Medulla oblongata (tissue), 1 donor: Measurements from ENCODE around the gene BCAS3.
"Not testable (repeated sequence)": the region's sequence is repeated elsewhere in the genome, so short reads cannot be mapped to it uniquely, and the experiment has no call there.

ENCODE experiments used
- DNase-seq: peaks from one replicate; pipeline ENCODE4 v3.0.0-alpha.2; 2015; ENCODE audit errors: extremely low spot score

Gene BCAS3

DNA sequence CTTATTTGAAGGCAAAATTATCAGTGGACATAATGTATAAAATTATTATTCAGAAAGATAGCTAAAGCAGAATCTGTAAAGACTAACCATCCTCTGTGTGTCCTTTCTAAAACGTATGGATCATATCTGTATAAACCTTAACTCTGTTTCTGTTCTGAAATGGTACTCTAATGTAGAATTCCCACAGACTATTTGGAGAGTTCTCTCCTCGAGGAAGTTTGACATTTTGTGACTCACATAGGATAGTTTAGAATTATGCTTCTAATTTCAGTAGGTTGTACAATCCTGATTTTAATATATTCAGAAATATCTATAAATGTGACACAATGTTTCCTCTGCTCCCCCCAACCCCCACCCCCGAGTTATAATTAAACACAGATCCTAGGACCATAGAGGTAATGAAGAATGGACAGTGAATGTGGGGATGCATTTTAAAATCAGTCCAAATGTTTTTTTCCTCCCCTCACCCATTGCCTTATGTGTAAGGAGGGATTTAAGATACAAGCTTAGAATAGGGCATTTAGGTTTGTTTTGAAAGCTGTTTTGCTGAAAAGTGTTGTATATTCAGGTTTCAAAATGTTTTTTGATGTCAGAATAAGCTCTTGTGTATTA, 66.8 kb downstream of the BCAS3 start:
- DNase-seq = peak; percentile 6

DNA sequence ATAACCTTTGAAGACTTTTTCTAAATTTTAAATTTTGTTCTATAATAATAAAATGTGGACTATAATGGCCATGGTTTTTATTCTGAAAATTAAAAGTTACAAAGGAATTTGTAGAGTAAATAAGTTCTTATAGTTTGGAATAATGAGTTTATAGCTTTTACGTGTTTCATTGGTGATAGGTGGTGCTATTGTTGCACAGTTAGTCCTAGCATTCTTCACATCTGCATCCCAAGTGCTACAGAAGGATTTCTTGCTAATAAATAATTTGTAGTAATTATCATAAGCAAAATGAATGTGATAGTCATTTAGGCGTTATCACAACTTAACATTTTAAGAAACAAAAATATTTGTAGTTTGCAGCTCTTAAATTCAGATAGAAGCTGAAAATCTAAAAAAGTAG, 67.9 kb downstream of the BCAS3 start:
- peak; percentile 72 for DNase-seq

DNA sequence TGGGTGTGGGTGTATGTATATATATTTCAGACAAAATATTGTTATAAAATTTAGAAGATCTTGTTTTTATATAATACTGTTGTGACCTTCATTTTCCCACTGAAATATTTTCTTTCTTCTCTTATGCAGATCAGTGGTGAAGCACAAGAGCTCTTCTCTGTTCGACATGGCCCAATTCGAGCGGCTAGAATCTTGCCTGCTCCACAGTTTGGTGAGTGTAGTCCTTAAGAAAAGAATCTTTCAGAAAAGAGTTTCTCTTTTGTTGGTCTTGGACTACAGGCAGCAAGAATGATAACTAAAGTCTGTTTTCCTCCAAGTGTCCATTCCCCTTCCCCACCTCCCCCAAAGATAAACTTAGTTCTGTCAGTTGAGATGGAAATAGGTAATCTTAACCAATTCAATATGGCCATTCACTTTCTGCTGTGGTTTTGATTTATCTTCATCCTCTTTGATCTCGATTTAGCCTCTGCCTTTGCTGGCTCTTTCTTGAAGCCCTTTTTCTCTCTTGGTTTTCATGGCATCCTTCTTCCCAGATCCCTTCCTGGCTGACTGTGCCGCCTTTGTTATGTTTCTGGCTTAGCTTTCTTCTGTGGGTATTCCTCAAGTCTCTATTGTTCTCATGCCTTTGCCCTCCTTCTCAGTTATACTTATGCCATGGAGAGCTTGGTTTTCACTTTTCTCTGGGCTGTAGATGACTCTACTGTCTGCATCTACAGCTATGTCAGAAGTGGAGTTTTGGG, 69.6 kb downstream of the BCAS3 start:
- peak; percentile 40 for DNase-seq

DNA sequence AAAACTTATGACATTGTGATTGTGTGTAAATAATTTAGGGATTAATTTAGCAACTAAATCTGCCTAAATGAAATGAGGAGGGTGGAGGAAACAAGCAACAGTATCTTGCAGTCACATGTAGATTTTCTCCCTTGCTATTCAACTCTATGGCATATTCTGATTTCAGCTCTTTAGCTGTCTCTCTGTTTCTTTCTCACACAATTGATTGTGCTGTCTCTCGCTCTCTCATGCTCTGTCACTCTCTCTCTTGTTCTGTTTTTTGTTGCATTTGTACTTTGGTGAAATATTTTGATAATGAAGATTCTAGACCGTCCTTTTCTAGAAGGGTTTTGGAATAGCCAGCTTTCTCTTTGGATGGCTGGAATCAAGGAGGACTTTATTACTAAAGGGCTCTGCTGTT, 70.6 kb downstream of the BCAS3 start:
- DNase-seq = peak; percentile 61

DNA sequence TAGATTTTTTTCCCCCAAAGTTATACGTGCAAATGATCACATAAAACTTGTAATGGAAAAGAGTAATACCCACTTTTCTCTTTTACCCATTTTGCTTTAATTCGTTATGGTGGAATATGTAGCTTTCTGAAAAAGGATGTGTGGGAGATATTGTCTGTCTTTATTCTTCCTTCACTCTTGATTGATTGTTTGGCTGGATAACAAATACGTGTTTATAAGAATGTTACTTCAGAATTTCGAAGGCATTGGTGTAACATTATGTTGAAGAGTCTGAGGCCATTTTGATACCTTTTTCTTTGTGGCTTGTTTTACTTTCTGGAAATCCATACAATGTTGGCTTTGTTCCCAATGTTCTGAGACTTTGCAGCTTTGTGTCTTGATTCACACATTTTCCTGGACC, 71.4 kb downstream of the BCAS3 start:
- peak; percentile 18 for DNase-seq

DNA sequence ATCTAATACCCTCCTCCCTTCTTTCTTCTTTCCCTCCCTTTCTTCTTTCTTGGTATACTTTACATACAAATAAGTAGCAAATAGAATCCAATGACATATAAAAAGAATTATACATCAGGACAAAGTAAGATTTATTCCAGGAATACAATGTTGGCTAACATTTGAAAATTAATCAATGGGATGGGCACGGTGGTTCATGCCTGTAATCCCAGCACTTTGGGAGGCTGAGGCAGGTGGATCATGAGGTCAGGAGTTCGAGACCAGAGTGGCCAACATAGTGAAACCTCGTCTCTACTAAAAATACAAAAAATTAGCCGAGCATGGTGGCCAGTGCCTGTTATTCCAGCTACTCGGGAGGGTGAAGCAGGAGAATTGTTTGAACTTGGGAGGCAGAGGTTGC, 72.1 kb downstream of the BCAS3 start:
- DNase-seq = no peak

DNA sequence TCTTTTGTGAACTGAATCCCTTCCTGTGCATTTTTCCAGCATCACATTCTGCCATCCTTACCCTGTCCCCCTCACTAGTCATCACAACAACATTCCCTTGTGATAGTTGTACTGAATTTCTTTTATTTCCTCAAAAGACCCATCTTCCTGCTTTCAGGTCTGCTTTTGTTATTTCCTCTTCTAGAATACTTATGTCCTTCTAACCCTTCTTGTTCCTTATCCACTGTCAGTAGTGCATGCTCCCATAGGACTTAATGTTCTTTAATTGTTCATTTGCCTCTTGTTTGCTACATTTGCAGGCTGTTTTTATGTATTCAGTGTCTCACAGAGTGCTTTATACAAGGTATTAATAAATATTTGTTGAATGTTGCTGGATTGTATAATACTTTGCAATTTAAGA, 73.0 kb downstream of the BCAS3 start:
- DNase-seq = no peak

DNA sequence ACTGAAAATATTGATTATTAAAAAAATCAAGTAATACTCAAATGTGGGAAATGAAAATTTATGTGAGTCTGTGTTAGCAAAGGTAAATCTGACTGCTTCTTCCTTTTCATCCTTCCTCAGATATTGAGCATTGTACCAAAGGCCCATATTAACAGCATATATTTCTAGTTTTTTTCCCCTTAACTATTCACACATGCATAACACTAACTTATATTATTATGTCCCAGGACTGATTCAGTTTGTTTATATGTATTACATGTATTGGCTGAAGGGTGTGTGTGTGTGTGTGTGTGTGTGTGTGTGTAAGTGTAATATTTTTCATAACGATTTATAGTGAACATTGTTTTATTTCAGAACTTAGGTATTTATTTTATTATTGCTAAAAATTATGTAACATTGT, 74.2 kb downstream of the BCAS3 start:
- DNase-seq = no peak

DNA sequence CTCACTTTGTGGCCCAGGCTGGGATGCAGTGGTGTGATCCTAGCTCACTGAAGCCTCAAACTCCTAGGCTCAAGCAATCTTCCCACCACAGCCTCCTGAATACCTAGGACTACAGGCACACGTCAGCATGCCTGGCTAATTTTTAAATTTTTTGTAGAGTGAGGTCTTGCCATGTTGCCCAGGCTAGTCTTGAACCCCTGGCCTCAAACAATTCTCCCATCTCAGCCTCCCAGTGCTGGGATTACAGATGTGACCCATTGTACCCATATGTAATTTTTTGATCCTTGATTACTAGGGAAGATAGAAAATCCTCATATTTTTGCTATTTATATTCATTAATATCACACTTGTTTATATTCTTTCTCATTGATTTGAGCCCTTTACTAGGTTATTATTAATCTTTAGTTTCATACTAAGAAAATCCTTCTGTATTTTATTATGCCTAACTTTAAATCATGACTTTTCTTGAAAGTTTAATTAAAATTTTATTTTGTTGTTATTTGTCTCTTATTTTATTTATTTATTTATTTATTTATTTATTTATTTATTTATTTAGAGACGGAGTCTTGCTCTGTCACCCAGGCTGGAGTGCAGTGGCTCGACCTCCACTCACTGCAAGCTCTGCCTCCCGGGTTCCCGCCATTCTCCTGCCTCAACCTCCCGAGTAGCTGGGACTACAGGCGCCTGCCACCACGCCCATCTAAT, 75.4 kb downstream of the BCAS3 start:
- DNase-seq = no peak

DNA sequence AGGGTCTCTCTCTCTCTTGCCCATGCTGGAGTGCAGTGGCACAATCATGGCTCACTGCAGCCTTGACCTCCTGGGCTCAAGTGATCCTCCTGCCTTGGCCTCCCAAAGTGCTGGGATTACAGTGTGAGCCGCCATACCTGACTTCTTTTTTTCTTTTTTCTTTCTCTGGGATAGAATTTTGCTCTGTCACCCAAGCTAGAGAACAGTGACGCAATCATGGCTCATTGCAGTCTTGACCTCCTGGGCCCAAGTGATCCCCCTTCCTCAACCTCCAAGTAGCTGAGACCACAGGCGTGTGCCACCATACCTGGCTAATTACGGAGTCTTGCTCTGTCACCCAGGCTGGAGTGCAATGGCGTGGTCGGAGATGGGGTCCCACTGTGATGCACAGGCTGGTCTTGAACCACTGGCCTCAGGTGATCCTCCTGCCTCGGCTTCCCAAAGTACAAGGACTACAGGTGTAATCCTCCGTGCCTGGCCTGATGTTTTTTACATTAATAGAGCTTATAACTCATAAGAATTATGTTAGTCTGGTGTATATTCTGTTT, 76.5 kb downstream of the BCAS3 start:
- DNase-seq = no peak

DNA sequence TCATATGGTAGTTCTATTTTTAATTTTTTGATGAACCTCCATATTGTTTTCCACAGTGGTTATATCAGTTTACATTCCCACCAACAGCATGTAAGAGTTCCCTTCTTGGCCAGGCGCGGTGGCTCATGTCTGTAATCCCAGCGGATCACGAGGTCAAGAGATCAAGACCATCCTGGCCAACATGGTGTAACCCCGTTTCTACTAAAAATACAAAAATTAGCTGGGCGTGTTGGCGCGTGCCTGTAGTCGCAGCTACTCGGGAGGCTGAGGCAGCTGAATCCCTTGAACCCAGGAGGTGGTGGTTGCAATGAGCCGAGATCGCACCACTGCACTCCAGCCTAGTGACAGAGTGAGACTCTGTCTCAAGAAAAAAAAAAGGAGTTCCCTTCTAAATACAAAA, 79.1 kb downstream of the BCAS3 start:
- DNase-seq = not testable (repeated sequence)

DNA sequence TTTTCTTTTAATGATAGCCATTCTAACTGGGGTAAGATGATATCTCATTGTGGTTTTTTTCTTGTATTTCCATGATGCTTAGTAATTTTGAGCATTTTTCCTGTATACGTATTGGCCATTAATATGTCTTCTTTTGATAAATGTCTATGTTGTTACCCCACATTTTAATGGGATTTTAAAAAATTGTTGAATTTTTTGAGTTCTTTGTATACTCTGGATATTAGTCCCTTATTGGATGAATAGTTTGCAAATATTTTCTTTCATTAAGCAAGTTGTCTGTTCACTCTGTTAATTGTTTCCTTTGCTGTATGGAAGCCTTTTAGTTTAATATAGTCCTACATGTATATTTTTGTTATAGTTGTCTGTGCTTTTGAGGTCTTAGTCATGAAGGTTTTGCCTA, 79.8 kb downstream of the BCAS3 start:
- no peak for DNase-seq

DNA sequence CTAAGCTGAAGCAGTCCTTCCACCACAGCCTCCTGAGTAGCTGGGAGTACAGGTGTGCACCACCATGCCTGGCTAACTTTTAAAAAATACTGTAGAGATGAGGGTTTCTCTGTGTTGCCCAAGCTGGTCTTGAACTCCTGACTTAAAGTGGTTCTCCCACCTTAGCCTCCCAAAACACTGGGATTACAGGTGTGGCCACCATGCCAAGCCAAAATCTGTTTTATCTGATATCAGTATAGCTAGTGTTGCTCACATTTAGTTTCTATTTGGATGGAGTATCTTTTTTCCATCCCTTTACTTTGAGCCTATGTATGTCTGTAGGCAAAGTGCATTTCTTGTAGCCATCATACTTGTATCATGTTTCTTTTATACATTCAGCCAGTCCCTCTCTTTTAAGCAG, 82.1 kb downstream of the BCAS3 start:
- no peak for DNase-seq

DNA sequence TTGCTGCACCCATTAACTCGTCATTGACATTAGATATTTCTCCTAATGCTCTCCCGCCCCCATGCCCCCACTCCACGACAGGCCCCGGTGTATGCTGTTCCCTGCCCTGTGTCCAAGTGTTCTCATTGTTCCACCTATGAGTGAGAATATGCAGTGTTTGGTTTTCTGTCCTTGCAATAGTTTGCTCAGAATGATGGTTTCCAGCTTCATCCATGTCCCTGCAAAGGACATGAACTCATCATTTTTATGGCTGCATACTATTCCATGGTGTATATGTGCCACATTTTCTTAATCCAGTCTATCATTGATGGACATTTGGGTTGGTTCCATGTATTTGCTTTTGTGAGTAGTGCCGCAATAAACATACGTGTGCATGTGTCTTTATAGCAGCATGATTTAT, 83.7 kb downstream of the BCAS3 start:
- DNase-seq = not testable (repeated sequence)

DNA sequence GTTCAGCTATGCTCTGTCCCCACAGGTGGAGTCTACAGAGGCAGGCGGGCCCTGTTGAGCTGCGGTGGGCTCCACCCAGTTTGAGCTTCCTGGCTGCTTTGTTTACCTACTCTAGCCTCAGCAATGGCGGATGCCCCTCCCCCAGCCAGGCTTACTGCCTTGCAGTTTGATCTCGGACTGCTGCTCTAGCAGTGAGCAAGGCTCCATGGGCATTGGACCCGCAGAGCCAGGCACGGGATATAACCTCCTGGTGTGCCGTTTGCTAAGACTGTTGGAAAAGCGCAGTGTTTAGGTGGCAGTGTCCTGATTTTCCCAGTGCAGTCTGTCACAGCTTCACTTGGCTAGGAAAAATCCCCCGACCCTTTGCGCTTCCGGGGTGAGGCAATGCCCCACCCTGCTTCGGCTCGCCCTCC, 89.1 kb downstream of the BCAS3 start:
- no peak for DNase-seq

DNA sequence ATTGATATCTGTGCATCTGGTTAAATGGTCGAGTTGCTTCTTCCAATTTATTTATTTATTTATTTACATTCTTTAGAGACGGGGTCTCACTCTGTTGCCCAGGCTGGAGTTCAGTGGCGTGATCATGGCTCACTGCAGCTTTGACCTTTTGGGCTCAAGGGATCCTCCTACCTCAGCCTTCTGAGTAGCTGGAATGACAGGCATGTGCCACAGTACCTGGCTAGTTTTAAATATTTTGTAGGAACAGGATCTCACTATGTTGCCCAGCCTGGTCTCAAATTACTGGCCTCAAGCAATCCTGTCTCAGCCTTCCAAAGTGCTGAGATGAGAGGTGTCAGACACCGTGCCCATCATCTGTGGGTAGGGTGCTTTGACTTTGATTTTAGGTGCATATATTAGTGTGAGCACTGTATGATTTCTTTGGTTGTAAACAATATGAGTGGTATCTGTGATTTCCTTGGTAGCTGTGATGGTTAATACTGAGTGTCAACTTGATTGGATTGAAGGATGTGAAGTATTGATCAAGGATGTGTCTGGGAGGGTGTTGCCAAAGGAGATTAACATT, 90.2 kb downstream of the BCAS3 start:
- DNase-seq = no peak

DNA sequence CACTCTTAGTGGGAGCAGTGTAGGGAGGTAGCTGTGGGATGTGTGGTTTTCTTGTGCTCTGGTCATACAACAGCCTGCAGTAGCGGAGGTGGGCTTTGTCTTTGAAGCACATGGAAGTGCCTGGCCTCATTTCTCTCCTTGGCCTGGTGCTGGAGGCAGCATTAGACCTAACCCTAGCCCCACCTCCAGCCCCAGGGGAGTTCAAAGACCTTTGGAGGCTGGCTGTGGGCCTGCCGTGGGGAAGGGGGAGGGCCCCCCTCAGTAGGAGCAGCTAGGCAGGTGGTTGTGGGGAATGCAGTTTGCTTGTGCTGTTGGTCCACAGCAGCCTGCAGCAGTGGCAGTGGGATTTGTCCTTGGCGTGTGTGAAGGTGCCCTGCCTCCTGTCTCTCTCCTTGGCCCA, 91.7 kb downstream of the BCAS3 start:
- DNase-seq = no peak

DNA sequence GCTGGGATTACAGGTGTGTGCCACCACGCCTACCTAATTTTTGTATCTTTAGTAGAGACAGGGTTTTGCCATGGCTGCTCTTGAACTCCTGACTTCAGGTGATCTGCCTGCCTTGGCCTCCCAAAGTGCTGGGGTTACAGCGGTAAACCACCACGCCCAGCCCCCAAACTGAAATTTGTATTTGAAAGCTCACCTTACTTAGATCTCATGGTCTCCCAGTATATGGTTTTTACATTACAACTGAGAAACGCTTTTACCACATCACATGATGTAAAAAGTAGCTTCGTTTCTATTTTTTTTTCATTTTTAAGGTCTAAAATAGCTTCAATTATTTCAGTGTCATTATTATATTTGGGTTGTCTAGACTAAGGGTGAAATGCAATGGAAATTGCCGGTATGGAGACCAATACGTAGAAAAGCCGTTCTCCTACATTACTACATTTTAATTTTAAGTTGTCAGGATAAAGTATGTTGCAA, 93.3 kb downstream of the BCAS3 start:
- no peak for DNase-seq

DNA sequence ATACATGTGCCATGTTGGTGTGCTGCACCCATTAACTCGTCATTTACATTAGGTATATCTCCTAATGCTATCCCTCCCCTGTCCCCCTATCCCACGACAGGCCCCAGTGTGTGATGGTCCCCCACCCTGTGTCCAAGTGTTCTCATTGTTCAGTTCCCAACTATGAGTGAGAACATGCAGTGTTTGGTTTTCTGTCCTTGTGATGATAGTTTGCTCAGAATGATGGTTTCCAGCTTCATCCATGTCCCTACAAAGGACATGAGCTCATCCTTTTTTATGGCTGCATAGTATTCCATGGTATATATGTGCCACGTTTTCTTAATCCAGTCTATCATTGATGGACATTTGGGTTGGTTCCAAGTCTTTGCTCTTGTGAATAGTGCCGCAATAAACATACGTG, 94.0 kb downstream of the BCAS3 start:
- DNase-seq = not testable (repeated sequence)

DNA sequence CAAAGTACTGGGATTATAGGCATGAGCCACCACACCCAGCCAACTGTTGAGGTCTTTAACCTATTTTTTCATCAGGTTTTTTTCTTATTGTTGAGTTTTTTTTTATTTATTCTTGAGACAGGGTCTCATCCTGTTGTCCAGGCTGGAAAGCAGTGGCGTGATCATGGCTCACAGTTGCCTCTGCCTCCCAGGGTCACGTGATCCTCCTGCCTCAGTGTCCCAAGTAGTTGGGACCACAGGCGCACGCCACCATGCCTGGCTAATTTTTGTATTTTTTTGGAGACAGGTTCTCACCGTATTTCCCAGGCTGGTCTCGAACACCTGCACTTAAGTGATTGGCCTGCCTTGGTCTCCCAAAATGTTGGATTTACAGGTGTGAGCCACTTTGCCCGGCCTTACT, 95.9 kb downstream of the BCAS3 start:
- DNase-seq = no peak

DNA sequence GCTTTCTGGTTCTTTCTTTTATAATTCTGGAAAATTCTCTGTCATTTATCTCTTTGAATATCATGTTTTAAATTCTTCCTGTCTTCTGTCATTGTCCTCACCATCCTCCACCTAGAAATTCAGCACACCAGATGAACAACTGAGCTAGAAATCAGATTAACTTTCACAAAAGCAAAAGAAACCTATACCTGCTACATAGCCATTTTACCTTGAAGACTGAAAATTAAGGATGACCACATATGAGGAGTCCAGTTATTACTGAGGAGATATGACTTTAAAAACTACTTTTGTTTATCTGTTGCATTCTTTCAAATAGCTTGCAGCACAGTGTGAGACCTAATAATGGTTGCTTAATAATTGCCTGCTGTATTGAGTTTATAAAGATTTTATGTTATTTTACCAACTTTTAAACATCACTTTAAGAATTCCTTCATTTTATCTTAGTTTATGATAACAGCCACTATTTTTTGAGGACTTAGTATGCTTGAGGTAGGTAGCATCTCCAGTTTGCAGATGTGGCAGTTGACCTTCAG, 104.3 kb downstream of the BCAS3 start:
- no peak for DNase-seq

DNA sequence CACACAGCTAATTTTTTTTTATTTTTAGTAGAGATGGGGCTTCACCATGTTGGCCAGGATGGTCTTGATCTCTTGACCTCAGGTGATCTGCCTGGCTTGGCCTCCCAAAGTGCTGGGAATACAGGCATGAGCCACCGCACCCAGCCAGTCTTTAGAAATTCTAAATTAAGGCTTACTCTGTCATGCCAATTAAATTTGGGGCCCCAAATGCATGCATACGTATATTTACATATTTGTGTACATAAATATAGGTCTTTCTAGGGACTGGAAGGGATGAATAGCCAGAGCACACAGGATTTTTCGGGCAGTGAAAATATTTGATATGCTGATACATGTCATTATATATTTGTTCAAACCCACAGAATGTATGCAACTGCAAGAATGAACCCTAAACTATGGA, 105.1 kb downstream of the BCAS3 start:
- no peak for DNase-seq
